DMS153 treated with DMSO at 0.1 percent for 48 hours (cell line): ENCODE data around the gene KCNMA1.

Source experiments
- DNase-seq: peaks from one replicate; lab custom pipeline; 2025; ENCODE audit not compliant: unreplicated experiment; lab: John Stamatoyannopoulos, UW

The KCNMA1 gene

GRCh38 chr10:77041636-77042258, 595.9 kb downstream of the KCNMA1 start:
- DNase-seq: no peak

GRCh38 chr10:77038407-77038806, 599.2 kb downstream of the KCNMA1 start:
- no peak for DNase-seq

GRCh38 chr10:77037735-77038403, 599.7 kb downstream of the KCNMA1 start:
- peak; percentile 77 for DNase-seq

GRCh38 chr10:77036993-77037734, 600.4 kb downstream of the KCNMA1 start:
- peak; percentile 77 for DNase-seq

- no peak for DNase-seq
Observed at GRCh38 chr10:77036276-77036675, 601.3 kb downstream of the KCNMA1 start.

- DNase-seq: no peak
Observed at GRCh38 chr10:77034795-77035194, 602.8 kb downstream of the KCNMA1 start.

- DNase-seq: no peak
Observed at GRCh38 chr10:77034240-77034639, 603.4 kb downstream of the KCNMA1 start.

GRCh38 chr10:77032188-77032570, 605.4 kb downstream of the KCNMA1 start:
- no peak for DNase-seq

- no peak for DNase-seq
Observed at GRCh38 chr10:77031531-77032187, 605.9 kb downstream of the KCNMA1 start.

- DNase-seq: no peak
Observed at GRCh38 chr10:77030974-77031373, 606.6 kb downstream of the KCNMA1 start.

- no peak for DNase-seq
Observed at GRCh38 chr10:77029777-77030717, 607.6 kb downstream of the KCNMA1 start.

- no peak for DNase-seq
Observed at GRCh38 chr10:77028042-77028441, 609.6 kb downstream of the KCNMA1 start.

- no peak for DNase-seq
Observed at GRCh38 chr10:77027576-77027975, 610.0 kb downstream of the KCNMA1 start.

GRCh38 chr10:77027141-77027540, 610.5 kb downstream of the KCNMA1 start:
- no peak for DNase-seq

- no peak for DNase-seq
Observed at GRCh38 chr10:77026148-77026547, 611.5 kb downstream of the KCNMA1 start.

- no peak for DNase-seq
Observed at GRCh38 chr10:77024461-77024860, 613.1 kb downstream of the KCNMA1 start.

GRCh38 chr10:77023396-77023795, 614.2 kb downstream of the KCNMA1 start:
- DNase-seq: no peak

GRCh38 chr10:77022671-77023070, 614.9 kb downstream of the KCNMA1 start:
- DNase-seq: no peak

GRCh38 chr10:77021966-77022490, 615.6 kb downstream of the KCNMA1 start:
- no peak for DNase-seq

- DNase-seq: no peak
Observed at GRCh38 chr10:77020426-77021040, 617.1 kb downstream of the KCNMA1 start.
